Measurements from ENCODE around the gene FOXO3B. TPM values are rescaled to one million over a fixed set of nuclear protein-coding genes. Genes with fewer than 3 reads are reported as not detected.
"Not testable (repeated sequence)": the region's sequence is repeated elsewhere in the genome, so short reads cannot be mapped to it uniquely, and the experiment has no call there.

FOXO3B gene
- polyA plus RNA-seq, 2 of the 4 experiments (the other 2 are of a cell fraction) = 2.7 to 3.2 TPM

DNA sequence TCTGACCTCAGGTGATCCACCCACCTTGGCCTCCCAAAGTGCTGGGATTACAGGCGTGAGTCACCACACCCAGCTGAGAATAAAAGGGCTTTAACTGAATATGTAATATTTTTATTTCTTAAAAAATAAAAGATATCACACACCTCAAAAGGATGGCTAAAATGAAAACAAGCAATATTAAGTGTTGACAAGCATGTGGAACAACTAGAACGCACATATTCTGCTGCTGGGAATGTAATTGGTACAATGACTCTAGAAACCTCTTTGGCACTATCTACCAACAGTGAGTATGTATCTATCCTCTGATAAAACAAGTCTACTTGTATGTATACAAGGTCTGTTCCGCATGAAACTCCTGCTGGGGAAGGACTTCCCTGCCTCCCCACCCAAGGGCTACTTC, 5.2 kb downstream of the FOXO3B start:
- H3K4me3 ChIP-seq; H3K4me1 ChIP-seq; FAIRE-seq; H3K27ac ChIP-seq; H3K4me2 ChIP-seq; ATAC-seq; POLR2A ChIA-PET; DNase-seq (ENCODE audit: low read depth in 1 of 2, low spot score in 1 of 2): not testable (repeated sequence)
- WGBS (ENCODE audit: missing lambda C conversion rate) = 96% methylated on average over 3 of the region's 3 CpGs
- TF ChIP-seq ZFP36 (IDR thresholded peaks at IDR 0.05; ENCODE audit: borderline replicate concordance, partially characterized antibody) = peak; percentile 88
- CTCF ChIA-PET = interaction anchor here (0.6 kb wide), 1 partner anchor 79 kb away, joined by 3 read pairs; no protein-coding TSS in a partner anchor
- peaks cover 29% of the 10 kb centered on the region for H3K9me3 ChIP-seq

DNA sequence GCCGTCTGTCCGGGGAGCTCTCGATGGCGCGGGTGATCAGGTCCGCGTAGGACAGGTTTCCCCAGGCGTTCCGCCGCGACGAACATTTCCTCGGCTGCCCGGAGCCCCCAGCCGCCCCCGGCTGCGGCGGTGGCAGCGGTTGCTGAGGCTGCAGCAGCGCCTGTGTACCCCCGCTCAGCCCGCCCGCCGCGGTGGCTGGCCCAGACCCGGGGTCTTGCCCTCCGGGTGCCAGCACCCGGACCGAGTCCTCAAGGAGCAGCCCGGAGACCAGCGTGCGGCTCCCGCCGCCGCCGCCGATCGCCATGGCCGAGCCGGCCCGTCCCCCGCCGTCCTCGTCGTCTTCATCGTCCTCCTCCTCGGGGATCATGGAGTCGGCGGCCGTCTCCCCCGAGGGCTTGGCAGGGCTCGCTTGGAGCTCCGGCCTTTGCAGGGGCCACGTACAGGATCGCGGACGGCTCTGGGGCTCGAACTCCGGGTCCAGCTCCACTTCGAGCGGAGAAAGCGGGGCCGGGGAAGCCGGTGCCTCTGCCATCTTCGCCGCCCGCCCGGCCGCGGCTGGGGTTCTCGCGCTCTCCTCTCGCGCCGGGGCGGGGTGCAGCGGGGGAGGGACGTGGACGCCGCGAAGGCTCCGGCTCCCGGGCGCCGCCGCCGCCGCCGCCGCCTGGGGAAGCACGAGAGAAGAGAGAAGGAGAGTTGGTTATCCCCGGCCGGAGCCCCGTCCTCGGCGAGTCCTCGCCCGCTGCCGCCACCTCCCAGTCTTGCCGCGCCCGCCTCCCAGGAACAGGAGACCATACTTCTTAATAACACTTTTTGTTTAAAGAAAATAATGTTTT, 9.5 kb downstream of the FOXO3B start:
- POLR2A ChIA-PET; H3K4me1 ChIP-seq; H3K27ac ChIP-seq; H3K4me3 ChIP-seq; DNase-seq (ENCODE audit: low read depth in 1 of 2, low spot score in 1 of 2); H3K4me2 ChIP-seq; FAIRE-seq; CTCF ChIA-PET: not testable (repeated sequence)
- peaks cover 53% of the 10 kb centered on the region for H3K9me3 ChIP-seq
- ATAC-seq = peak in 1 of 2 experiments; percentile 76; a peak in 3 of 6 replicates
- WGBS (ENCODE audit: missing lambda C conversion rate) = 97% methylated on average over 82 of the region's 102 CpGs

DNA sequence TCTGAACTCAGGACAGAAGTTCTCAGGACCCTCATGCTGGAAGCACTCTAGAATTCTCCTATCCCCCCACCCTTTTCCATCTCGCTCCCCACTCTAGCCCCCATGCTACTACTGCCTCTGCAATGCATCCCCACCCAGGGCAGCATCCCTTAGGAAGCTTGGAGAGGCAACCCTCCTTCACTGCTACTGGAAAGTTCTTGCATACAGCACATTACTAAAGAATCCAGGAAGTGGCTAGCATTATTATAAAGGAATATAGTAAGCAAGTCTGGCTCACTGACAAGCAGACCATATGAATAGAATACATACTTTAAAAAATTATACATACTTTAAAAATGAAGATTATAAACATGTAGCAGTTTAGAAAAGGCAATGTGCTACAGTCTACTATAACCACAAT, 13.5 kb downstream of the FOXO3B start:
- H3K27ac ChIP-seq; FAIRE-seq; ATAC-seq; H3K4me2 ChIP-seq; H3K4me3 ChIP-seq; DNase-seq (ENCODE audit: low read depth in 1 of 2, low spot score in 1 of 2); POLR2A ChIA-PET; H3K4me1 ChIP-seq; CTCF ChIA-PET: not testable (repeated sequence)
- WGBS (ENCODE audit: missing lambda C conversion rate) = 95% methylated on average over 1 of the region's 1 CpG
- peaks cover 40% of the 10 kb centered on the region for H3K9me3 ChIP-seq

DNA sequence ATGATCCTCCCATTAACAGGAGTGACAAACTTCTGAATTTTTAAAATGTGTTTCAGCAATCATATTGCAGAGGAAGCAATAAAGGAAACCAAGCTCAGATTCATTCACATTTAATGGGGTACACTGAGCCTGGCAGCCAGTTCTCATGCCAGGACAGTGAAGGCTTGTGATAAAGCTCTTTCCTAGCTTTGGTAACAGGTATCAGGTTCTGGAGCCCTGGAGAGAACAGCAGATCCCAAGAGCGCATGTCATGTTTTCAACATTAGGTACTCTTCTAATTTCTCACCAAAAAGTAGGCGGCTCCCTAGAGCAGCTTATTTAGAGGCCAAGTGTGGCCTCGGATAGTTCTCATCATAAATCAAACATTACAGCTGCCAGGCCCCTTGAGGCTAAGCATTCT, 14.6 kb downstream of the FOXO3B start:
- not testable (repeated sequence) for ATAC-seq, FAIRE-seq
- H3K9me3 ChIP-seq = peaks cover 41% of the 10 kb centered on the region

DNA sequence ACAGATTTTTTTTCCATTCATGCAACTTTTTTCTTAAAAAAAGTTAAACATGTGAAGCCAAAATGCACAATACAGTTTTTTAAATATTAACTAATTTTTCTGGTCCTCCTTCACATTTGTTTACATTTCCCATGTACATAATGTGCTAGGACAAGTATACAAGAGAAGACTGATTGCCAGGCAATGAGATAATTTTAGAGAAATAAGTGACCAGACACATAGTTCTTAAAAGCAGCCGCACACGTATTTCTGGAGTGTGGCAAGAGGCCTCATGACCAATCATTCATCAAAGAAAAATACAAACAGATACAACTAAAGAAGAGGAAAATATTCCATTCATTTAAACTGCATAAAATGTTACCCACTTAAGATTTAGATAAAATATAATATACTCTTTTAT, 15.8 kb downstream of the FOXO3B start:
- POLR2A ChIA-PET; ATAC-seq; H3K27ac ChIP-seq; H3K4me3 ChIP-seq; FAIRE-seq; H3K4me1 ChIP-seq; CTCF ChIA-PET; H3K4me2 ChIP-seq; DNase-seq (ENCODE audit: low read depth in 1 of 2, low spot score in 1 of 2): not testable (repeated sequence)
- WGBS (ENCODE audit: missing lambda C conversion rate) = 90% methylated on average over 2 of the region's 2 CpGs
- peaks cover 45% of the 10 kb centered on the region for H3K9me3 ChIP-seq

More for the DNA sequence above, 14.6 kb downstream of the FOXO3B start:
- DNase-seq (ENCODE audit: low read depth in 1 of 2, low spot score in 1 of 2); CTCF ChIA-PET; H3K4me2 ChIP-seq; H3K27ac ChIP-seq; POLR2A ChIA-PET; H3K4me3 ChIP-seq; H3K4me1 ChIP-seq: not testable (repeated sequence)
- 84% methylated on average over 3 of the region's 3 CpGs for WGBS (ENCODE audit: missing lambda C conversion rate)

DNA sequence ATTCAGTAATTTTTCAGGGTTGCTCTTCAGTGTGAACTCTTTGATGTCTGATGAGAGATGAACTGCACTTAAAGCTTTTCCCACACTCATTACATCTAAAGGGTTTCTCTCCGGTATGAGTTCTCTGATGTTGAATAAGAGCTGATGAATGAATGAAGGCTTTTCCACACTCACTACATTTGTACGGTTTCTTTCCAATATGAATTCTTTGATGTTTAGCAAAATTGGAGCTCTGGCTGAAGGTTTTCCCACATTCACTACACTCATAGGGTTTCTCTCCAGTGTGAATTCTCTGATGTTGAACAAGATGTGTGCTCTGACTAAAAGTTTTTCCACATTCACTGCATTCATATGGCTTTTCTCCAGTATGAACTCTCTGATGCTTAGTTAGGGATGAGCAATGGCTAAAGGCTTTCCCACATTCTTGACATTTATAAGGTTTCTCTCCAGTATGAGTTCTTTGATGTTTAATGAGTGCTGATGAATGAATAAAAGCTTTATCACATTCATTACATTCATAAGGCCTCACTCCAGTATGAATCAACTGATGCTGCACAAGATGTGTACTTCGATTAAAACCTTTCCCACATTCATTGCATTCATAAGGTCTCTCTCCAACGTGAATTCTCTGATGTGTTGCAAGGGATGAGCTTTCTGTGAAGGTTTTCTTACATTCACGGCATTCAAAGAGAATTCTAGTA, 20.0 kb downstream of the FOXO3B start:
- FAIRE-seq (peak; percentile 98), DNase-seq (ENCODE audit: low read depth in 1 of 2, low spot score in 1 of 2) (peak in 1 of 2 experiments; percentile 17)
- H3K4me1 ChIP-seq = not testable (repeated sequence)

DNA sequence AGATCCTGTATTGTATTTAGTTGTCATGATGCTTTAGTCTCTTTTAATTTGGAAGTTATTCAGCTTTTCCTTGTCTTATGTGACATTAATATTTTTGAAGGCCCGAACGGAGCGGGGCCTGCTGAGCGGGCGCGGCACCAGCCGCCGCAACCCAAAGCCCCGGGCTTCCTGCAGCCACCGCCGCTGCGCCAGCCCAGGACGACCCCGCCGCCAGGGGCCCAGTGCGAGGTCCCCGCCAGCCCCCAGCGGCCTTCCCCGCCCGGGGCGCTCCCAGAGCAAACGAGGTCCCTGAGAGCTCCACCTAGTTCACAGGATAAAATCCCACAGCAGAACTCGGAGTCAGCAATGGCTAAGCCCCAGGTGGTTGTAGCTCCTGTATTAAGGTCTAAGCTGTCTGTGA, 32.0 kb downstream of the FOXO3B start:
- POLR2A ChIA-PET; H3K4me3 ChIP-seq; H3K4me1 ChIP-seq; H3K4me2 ChIP-seq; DNase-seq (ENCODE audit: low read depth in 1 of 2, low spot score in 1 of 2); CTCF ChIA-PET; H3K9me3 ChIP-seq; H3K27ac ChIP-seq; FAIRE-seq: not testable (repeated sequence)
- peak in 1 of 2 experiments; percentile 95; a peak in 3 of 6 replicates for ATAC-seq
- WGBS (ENCODE audit: missing lambda C conversion rate) = 86% methylated on average over 17 of the region's 23 CpGs

More for the DNA sequence above, 20.0 kb downstream of the FOXO3B start:
- H3K4me3 ChIP-seq, H3K27ac ChIP-seq, CTCF ChIA-PET, ATAC-seq, H3K4me2 ChIP-seq, POLR2A ChIA-PET: not testable (repeated sequence)
- 35% methylated on average over 5 of the region's 5 CpGs for WGBS (ENCODE audit: missing lambda C conversion rate)
- TF ChIP-seq GATA3 (IDR thresholded peaks at IDR 0.05; ENCODE audit: borderline replicate concordance) = peak; percentile 52; the same call in 1 of the 2 replicates
- H3K9me3 ChIP-seq = peaks cover 39% of the 10 kb centered on the region

DNA sequence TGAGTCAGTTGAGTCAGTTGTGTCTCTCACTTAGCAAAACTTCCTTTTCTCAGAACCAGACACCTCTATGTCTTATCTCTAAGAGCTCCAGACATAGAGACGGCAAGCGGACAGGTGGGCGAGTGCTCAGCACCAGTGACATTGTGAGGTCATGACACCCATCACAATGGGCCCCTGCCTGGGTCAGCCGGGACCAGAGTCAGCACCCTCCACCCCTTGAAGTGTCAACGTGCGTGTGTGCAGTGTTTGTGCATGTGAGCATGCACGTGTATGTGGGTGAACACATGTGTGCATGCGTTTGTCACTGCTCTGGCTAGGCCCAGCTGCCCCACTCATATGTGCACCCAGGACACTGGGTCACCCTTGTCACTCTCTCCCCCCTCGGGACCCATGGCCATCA, 37.8 kb downstream of the FOXO3B start, which contains the start of gene TBC1D28:
Gene TBC1D28, minus strand, starts transcription at position 101 of the 400 bp plus-strand sequence. CDS start 3,039 bp downstream, outside the sequence.
- H3K9me3 ChIP-seq; H3K4me1 ChIP-seq; H3K4me2 ChIP-seq; CTCF ChIA-PET; ATAC-seq; H3K27ac ChIP-seq; POLR2A ChIA-PET; DNase-seq (ENCODE audit: low read depth in 1 of 2, low spot score in 1 of 2); H3K4me3 ChIP-seq; FAIRE-seq: not testable (repeated sequence)
- WGBS (ENCODE audit: missing lambda C conversion rate) = 84% methylated on average over 9 of the region's 9 CpGs

DNA sequence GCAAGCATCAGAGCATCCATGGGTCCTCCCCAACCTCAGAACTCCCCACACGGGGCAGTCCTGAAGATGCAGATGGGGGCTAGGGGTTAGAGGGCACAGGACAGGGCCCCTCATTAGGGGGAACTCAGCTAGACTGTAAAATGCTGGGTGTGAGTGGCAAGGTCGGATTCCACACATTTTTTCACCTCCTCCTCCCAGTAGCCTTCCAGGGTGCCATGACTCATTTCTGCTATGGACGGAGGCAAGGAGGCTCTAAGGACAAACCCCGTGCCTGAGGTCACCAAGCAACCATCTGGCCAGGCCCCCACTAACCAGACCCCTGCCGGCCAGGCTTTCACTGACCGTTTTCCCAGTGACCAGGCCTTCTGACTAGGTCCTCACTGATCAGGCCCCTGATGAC, 39.0 kb downstream of the FOXO3B start:
- DNase-seq (ENCODE audit: low read depth in 1 of 2, low spot score in 1 of 2); FAIRE-seq; H3K27ac ChIP-seq; H3K4me3 ChIP-seq; CTCF ChIA-PET; H3K4me2 ChIP-seq; H3K4me1 ChIP-seq; POLR2A ChIA-PET; H3K9me3 ChIP-seq: not testable (repeated sequence)
- WGBS (ENCODE audit: missing lambda C conversion rate) = 23% methylated on average over 4 of the region's 6 CpGs
- peak in 1 of 2 experiments; percentile 54; a peak in 3 of 6 replicates for ATAC-seq

DNA sequence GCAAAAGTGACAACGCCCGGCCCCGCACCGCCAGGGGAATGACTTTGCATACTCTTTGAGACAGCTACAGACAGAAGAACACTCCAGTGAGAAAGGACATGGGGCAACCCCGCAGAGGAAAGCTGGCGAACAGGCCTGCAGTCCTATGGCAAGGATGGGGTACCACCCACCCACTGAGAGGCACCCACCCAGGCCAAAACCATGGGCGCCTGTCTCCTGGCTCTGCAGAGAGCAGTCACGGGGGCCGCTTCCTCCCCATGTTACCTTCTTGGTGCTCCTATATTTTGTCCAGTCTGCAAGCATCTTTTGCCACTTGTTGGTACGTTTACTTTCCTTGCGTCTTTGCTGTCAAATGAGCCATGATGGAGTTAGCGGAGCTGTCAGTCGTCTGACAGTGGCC, 43.8 kb downstream of the FOXO3B start:
- CTCF ChIA-PET = interaction anchor here (0.7 kb wide), 1 partner anchor 12 kb away, joined by 3 read pairs; no protein-coding TSS in a partner anchor
- FAIRE-seq; ATAC-seq; H3K9me3 ChIP-seq; H3K4me3 ChIP-seq; DNase-seq (ENCODE audit: low read depth in 1 of 2, low spot score in 1 of 2); POLR2A ChIA-PET; H3K4me1 ChIP-seq; H3K4me2 ChIP-seq; H3K27ac ChIP-seq: not testable (repeated sequence)
- 90% methylated on average over 13 of the region's 13 CpGs for WGBS (ENCODE audit: missing lambda C conversion rate)

DNA sequence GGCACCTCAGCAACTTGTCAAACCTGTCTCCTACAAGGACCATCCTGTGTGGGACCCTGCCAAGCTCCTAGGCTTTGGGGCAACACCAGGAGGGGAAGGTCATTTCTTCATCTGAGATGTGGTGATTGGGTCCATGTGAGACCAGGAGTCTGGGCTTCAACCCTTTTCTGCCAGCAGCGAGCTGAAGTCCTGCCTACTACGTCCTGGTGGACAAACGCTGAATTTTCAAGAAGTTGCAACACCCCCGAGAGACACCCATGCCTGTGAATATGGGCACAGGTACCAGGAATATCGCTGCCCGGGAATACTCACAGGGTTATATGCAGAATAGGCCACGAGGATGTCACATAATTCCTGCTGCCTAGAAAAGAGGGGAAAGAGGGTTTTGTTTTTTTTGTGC, 45.9 kb downstream of the FOXO3B start:
- WGBS (ENCODE audit: missing lambda C conversion rate) = 39% methylated on average over 7 of the region's 7 CpGs
- H3K9me3 ChIP-seq; CTCF ChIA-PET; POLR2A ChIA-PET; H3K4me2 ChIP-seq; H3K27ac ChIP-seq; DNase-seq (ENCODE audit: low read depth in 1 of 2, low spot score in 1 of 2); H3K4me3 ChIP-seq; FAIRE-seq; H3K4me1 ChIP-seq: not testable (repeated sequence)
- ATAC-seq = peak; percentile 35 to 71; a peak in 3 of 6 replicates

Measured in A549 (cell line).